ENCODE data around the gene RHOU.
"Not testable (repeated sequence)": the region's sequence is repeated elsewhere in the genome, so short reads cannot be mapped to it uniquely, and the experiment has no call there.

The RHOU gene

GRCh38 chr1:228765168-228765946, 30.1 kb downstream of the RHOU start:
- no peak for FAIRE-seq

GRCh38 chr1:228766788-228767187, 31.5 kb downstream of the RHOU start:
- no peak for FAIRE-seq

- FAIRE-seq = no peak
Observed at GRCh38 chr1:228767636-228768354, 32.5 kb downstream of the RHOU start.

GRCh38 chr1:228768355-228769000, 33.2 kb downstream of the RHOU start:
- FAIRE-seq = no peak

- no peak for FAIRE-seq
Observed at GRCh38 chr1:228770779-228771223, 35.5 kb downstream of the RHOU start.

GRCh38 chr1:228772516-228773212, 37.4 kb downstream of the RHOU start:
- no peak for FAIRE-seq

- FAIRE-seq = not testable (repeated sequence)
Observed at GRCh38 chr1:228775946-228776345, 40.7 kb downstream of the RHOU start.

GRCh38 chr1:228776449-228776848, 41.2 kb downstream of the RHOU start:
- FAIRE-seq = no peak

- FAIRE-seq = no peak
Observed at GRCh38 chr1:228777236-228777635, 42.0 kb downstream of the RHOU start.

GRCh38 chr1:228778026-228778425, 42.7 kb downstream of the RHOU start:
- no peak for FAIRE-seq

GRCh38 chr1:228778466-228778865, 43.2 kb downstream of the RHOU start:
- no peak for FAIRE-seq

- FAIRE-seq = no peak
Observed at GRCh38 chr1:228778961-228779360, 43.7 kb downstream of the RHOU start.

- FAIRE-seq = no peak
Observed at GRCh38 chr1:228781161-228781808, 46.0 kb downstream of the RHOU start.

GRCh38 chr1:228781809-228782661, 46.8 kb downstream of the RHOU start:
- FAIRE-seq = no peak

- FAIRE-seq = no peak
Observed at GRCh38 chr1:228782662-228783417, 47.6 kb downstream of the RHOU start.

- FAIRE-seq = no peak
Observed at GRCh38 chr1:228783418-228784040, 48.2 kb downstream of the RHOU start.

GRCh38 chr1:228784181-228784580, 48.9 kb downstream of the RHOU start:
- FAIRE-seq = no peak

GRCh38 chr1:228785366-228786330, 50.4 kb downstream of the RHOU start:
- FAIRE-seq = no peak
